Testis (tissue), 2 donors: ENCODE data around the gene PTPN11.

Experiments used
- POLR2A ChIP-seq: fragments of 450-650 bp; IDR thresholded peaks from one replicate; pipeline ENCODE4 v1.6.1; 2017; ENCODE audit warnings: antibody characterized with exemption, mild to moderate bottlenecking, moderate library complexity
- TF ChIP-seq, protein P1 (sequence below), 3 experiments: fragments of 450-650 bp in 2 of 3; fragments of 200-600 bp in 1 of 3; sonication (generic) in 1 of 3; IDR thresholded peaks; one replicate each; pipeline ENCODE4 v1.5.1; 2016 to 2019; ENCODE audit warnings: antibody characterized with exemption in 3 of 3, mild to moderate bottlenecking in 2 of 3, moderate library complexity in 1 of 3

DNA sequence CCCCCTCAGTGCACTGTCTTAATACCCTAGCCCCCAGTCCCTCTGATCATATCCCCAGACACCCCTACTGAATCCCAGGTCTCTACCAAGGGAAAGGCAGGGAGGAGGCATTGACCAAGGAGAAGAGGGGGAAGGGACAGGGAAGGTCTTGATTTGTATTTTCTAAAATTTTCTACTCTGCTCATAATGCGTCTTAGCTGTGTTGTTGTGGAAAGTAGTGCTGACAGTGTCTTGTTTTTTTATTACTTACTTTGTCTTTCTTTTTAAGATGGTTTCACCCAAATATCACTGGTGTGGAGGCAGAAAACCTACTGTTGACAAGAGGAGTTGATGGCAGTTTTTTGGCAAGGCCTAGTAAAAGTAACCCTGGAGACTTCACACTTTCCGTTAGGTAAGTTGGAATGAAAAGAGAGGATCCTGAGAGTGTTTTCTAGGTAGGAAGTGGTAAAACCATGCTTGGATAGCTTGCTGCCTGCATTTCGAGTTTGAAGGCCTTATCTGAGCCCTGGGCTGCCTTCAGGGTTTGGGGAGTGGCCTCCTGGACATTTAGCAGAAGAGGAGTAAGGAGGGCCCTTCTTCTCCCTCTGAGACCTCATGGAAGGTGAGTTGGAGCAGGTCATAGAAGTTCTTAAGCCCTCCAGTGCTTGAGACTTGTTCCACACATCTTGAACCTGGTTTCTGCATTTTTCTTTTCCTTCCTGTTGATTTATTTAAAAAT is 27.4 kb downstream of the PTPN11 start:
- TF ChIP-seq, protein P1, sequence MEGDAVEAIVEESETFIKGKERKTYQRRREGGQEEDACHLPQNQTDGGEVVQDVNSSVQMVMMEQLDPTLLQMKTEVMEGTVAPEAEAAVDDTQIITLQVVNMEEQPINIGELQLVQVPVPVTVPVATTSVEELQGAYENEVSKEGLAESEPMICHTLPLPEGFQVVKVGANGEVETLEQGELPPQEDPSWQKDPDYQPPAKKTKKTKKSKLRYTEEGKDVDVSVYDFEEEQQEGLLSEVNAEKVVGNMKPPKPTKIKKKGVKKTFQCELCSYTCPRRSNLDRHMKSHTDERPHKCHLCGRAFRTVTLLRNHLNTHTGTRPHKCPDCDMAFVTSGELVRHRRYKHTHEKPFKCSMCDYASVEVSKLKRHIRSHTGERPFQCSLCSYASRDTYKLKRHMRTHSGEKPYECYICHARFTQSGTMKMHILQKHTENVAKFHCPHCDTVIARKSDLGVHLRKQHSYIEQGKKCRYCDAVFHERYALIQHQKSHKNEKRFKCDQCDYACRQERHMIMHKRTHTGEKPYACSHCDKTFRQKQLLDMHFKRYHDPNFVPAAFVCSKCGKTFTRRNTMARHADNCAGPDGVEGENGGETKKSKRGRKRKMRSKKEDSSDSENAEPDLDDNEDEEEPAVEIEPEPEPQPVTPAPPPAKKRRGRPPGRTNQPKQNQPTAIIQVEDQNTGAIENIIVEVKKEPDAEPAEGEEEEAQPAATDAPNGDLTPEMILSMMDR (IDR thresholded peaks at IDR 0.05): no peak
- no peak for TF ChIP-seq POLR2A
